ENCODE results near the gene SH3RF1. TPM values are rescaled to one million over a fixed set of nuclear protein-coding genes. Genes with fewer than 3 reads are reported as not detected.

Gene SH3RF1
- total and polyA plus RNA-seq, 8 donors: 4.0 to 30.6 (median 12.7) TPM

- FAIRE-seq (no peak), DNase-seq (no peak), ATAC-seq (no peak)
- peaks cover 0 to 8% (median 0%) of the 10 kb centered on the region in 3 donors for H3K4me1 ChIP-seq
- WGBS, 2 donors: 9 to 10% methylated on average over 2 of the region's 2 CpGs
- intact Hi-C loops (cut with DNase I): loop anchor here in 1 of 3 donors (10.0 kb wide), 1 partner anchor 260 kb away; the partner anchor contains the start of gene CBR4
- no peak overlapping the region for H3K4me3 ChIP-seq
- no peaks in the 10 kb centered on the region for H3K9me3 ChIP-seq
- no peaks in the 10 kb centered on the region for H3K27me3 ChIP-seq
- H3K36me3 ChIP-seq: no peaks in the 10 kb centered on the region
- H3K27ac ChIP-seq: no peak overlapping the region
- TF ChIP-seq CTCF (IDR thresholded peaks at IDR 0.05): no peak
Observed at GRCh38 chr4:169275180-169275579, 4.4 kb upstream of the SH3RF1 start.

GRCh38 chr4:169274033-169274432 is 3.3 kb upstream of the SH3RF1 start:
- no peak for TF ChIP-seq CTCF (IDR thresholded peaks at IDR 0.05)
- H3K4me1 ChIP-seq: peaks cover 0 to 8% (median 3%) of the 10 kb centered on the region in 3 donors
- intact Hi-C loops (cut with DNase I): loop anchor here in 1 of 3 donors (10.0 kb wide), 1 partner anchor 259 kb away; the partner anchor contains the start of gene CBR4
- DNase-seq (no peak), FAIRE-seq (no peak), ATAC-seq (no peak)
- no peak overlapping the region for H3K27ac ChIP-seq
- WGBS, 2 donors: 60% methylated on average over 3 of the region's 3 CpGs
- H3K9me3 ChIP-seq: no peaks in the 10 kb centered on the region
- no peaks in the 10 kb centered on the region for H3K27me3 ChIP-seq
- H3K36me3 ChIP-seq: no peaks in the 10 kb centered on the region
- no peak overlapping the region for H3K4me3 ChIP-seq

GRCh38 chr4:169272265-169272886 is 1.6 kb upstream of the SH3RF1 start:
- H3K4me3 ChIP-seq: no peak overlapping the region
- FAIRE-seq: no peak

GRCh38 chr4:169271692-169272007 is 894 bp upstream of the SH3RF1 start:
- Histone ChIP-seq H3K36me3 (no peaks in the 10 kb centered on the region), H3K27me3 (no peaks in the 10 kb centered on the region), H3K27ac (peak overlapping the region; percentile 92 to 97 (median 94)), H3K9me3 (no peaks in the 10 kb centered on the region), H3K4me1 (peaks cover 3 to 30% (median 21%) of the 10 kb centered on the region in 3 donors), H3K4me3 (peak overlapping the region; percentile 79 to 96 (median 94))
- DNase-seq (no peak), ATAC-seq (peak in 2 of 4 donors; percentile 0), FAIRE-seq (no peak)
- no peak for TF ChIP-seq CTCF (IDR thresholded peaks at IDR 0.05)
- intact Hi-C loops (cut with DNase I): loop anchor here in 1 of 3 donors (10.0 kb wide), 1 partner anchor 257 kb away; the partner anchor contains the start of gene CBR4
- 6 to 7% methylated on average over 11 of the region's 11 CpGs for WGBS, 2 donors

More at GRCh38 chr4:169272265-169272886, 1.6 kb upstream of the SH3RF1 start:
- Histone ChIP-seq H3K27ac (peak overlapping the region in 2 of 4 donors; percentile 97), H3K36me3 (no peaks in the 10 kb centered on the region), H3K27me3 (no peaks in the 10 kb centered on the region), H3K4me1 (peaks cover 0 to 24% (median 14%) of the 10 kb centered on the region in 3 donors), H3K9me3 (no peaks in the 10 kb centered on the region)
- WGBS, 2 donors: 50 to 52% methylated on average over 3 of the region's 3 CpGs
- no peak for TF ChIP-seq CTCF (IDR thresholded peaks at IDR 0.05)
- ATAC-seq: no peak
- DNase-seq: no peak
- intact Hi-C loops (cut with DNase I): loop anchor here in 1 of 3 donors (10.0 kb wide), 1 partner anchor 258 kb away; the partner anchor contains the start of gene CBR4

All from pancreas (tissue), 10 donors.